HL-60 (cell line): ENCODE data around the gene SH3RF3.

Experiments used
- GABPA ChIP-seq: IDR thresholded peaks from 2 replicates; pipeline ENCODE4 v1.6.1; 2012; ENCODE audit warnings: low read depth
- POLR2AphosphoS5 ChIP-seq: IDR thresholded peaks from 2 replicates; pipeline ENCODE4 v1.6.1; 2012; ENCODE audit warnings: low read depth
- SPI1 ChIP-seq: IDR thresholded peaks from 2 replicates; pipeline ENCODE4 v1.6.1; 2012; ENCODE audit warnings: low read depth, mild to moderate bottlenecking, borderline replicate concordance
- TF ChIP-seq, protein P1 (sequence below): IDR thresholded peaks from one replicate; pipeline ENCODE4 v1.5.1; 2011; ENCODE audit warnings: low read length, control low read depth, inconsistent platforms; ENCODE audit not compliant: insufficient read depth
- TF ChIP-seq, protein P2 (sequence below): IDR thresholded peaks from 2 replicates; pipeline ENCODE4 v1.6.1; 2012; ENCODE audit warnings: low read depth; ENCODE audit not compliant: insufficient replicate concordance

DNA sequence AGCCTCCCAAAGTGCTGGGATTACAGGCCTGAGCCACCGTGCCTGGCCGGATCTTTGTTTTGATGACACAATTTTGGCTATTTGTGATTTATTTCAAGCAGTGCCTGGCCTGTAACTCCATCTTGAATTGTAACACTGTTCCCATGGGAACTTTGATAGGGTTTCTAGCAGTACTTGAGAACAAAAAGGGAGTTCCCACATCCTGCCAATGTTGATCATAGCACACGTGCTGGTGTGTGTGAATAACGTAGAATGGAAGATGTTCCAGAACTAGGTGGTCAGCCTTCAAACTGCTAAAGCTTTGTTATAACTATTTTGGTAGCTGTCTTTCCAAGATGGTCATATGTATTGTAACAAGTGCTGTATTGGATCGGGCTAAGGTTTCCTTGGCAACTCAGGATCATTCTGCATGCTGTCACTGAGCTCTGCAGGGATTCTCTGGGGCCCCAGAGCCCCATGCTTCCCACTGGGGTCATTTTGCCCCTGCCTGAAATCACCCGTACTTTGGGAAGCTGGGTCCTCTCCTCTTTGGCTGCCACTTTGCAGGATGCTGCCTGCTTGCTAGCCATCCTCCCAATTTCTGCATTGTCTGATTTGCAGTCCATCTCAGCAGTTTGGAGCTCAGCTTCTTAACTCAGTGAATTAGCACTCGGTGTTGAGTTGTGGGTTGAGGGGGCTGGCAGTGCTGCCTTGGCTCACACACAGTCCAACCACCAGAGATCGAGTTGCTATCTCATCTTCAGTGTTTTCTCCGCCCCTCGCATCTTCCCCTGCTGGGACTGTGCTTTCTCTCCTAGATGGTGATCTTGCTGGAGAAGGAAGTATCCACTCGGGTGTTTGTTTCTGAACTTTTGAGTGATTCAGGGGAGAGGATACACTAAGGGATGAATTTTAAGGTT is 26.8 kb downstream of the SH3RF3 start:
- TF ChIP-seq, protein P1, sequence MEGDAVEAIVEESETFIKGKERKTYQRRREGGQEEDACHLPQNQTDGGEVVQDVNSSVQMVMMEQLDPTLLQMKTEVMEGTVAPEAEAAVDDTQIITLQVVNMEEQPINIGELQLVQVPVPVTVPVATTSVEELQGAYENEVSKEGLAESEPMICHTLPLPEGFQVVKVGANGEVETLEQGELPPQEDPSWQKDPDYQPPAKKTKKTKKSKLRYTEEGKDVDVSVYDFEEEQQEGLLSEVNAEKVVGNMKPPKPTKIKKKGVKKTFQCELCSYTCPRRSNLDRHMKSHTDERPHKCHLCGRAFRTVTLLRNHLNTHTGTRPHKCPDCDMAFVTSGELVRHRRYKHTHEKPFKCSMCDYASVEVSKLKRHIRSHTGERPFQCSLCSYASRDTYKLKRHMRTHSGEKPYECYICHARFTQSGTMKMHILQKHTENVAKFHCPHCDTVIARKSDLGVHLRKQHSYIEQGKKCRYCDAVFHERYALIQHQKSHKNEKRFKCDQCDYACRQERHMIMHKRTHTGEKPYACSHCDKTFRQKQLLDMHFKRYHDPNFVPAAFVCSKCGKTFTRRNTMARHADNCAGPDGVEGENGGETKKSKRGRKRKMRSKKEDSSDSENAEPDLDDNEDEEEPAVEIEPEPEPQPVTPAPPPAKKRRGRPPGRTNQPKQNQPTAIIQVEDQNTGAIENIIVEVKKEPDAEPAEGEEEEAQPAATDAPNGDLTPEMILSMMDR = no peak
- TF ChIP-seq POLR2AphosphoS5 (no peak), SPI1 (no peak), GABPA (no peak)
- TF ChIP-seq, protein P2, sequence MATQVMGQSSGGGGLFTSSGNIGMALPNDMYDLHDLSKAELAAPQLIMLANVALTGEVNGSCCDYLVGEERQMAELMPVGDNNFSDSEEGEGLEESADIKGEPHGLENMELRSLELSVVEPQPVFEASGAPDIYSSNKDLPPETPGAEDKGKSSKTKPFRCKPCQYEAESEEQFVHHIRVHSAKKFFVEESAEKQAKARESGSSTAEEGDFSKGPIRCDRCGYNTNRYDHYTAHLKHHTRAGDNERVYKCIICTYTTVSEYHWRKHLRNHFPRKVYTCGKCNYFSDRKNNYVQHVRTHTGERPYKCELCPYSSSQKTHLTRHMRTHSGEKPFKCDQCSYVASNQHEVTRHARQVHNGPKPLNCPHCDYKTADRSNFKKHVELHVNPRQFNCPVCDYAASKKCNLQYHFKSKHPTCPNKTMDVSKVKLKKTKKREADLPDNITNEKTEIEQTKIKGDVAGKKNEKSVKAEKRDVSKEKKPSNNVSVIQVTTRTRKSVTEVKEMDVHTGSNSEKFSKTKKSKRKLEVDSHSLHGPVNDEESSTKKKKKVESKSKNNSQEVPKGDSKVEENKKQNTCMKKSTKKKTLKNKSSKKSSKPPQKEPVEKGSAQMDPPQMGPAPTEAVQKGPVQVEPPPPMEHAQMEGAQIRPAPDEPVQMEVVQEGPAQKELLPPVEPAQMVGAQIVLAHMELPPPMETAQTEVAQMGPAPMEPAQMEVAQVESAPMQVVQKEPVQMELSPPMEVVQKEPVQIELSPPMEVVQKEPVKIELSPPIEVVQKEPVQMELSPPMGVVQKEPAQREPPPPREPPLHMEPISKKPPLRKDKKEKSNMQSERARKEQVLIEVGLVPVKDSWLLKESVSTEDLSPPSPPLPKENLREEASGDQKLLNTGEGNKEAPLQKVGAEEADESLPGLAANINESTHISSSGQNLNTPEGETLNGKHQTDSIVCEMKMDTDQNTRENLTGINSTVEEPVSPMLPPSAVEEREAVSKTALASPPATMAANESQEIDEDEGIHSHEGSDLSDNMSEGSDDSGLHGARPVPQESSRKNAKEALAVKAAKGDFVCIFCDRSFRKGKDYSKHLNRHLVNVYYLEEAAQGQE = no peak
